A673 (cell line): ENCODE results near the gene SEC14L5. TPM values are rescaled to one million over a fixed set of nuclear protein-coding genes. Genes with fewer than 3 reads are reported as not detected.

ENCODE experiments used
- BruUV-seq: library from RNA; stranded (reverse); fragments of 400-500 nt; replicated peaks from 2 replicates; lab custom pipeline; 2021; lab: Mats Ljungman, UMichigan
- CTCF ChIA-PET: fragments of 300-600 bp; sonication (Branson Sonifier 250); formaldehyde crosslinking; loops from one replicate; lab custom pipeline; 2022; ENCODE audit warnings: antibody characterized with exemption; lab: Charles Lee
- POLR2A ChIA-PET: fragments of 300-600 bp; sonication (Branson Sonifier 250); formaldehyde crosslinking; loops from one replicate; lab custom pipeline; 2022; ENCODE audit warnings: antibody characterized with exemption; ENCODE audit not compliant: low non-redundant PET; lab: Charles Lee
- DNase-seq: peaks from one replicate; pipeline ENCODE4 v3.0.0-alpha.2; 2015; ENCODE audit warnings: low spot score
- H3K27ac ChIP-seq: fragments of 200-600 bp; sonication (generic); 2 replicates; pipeline ENCODE4 v1.5.1; 2016; ENCODE audit warnings: mixed run types, low read depth, mild to moderate bottlenecking, mixed read lengths, antibody characterized with exemption, low read length; ENCODE audit not compliant: poor library complexity, severe bottlenecking
- H3K27me3 ChIP-seq: fragments of 200-600 bp; sonication (generic); replicated peaks from 2 replicates; pipeline ENCODE4 v1.6.1; 2017; ENCODE audit warnings: mixed run types, low read depth, mild to moderate bottlenecking, mixed read lengths, antibody characterized with exemption, low read length; ENCODE audit not compliant: insufficient read depth, poor library complexity
- H3K36me3 ChIP-seq: fragments of 200-600 bp; sonication (generic); 2 replicates; pipeline ENCODE4 v1.6.1; 2016; ENCODE audit warnings: mixed run types, mild to moderate bottlenecking, mixed read lengths, antibody characterized with exemption, low read length; ENCODE audit not compliant: insufficient read depth, poor library complexity, severe bottlenecking
- H3K4me1 ChIP-seq: fragments of 200-600 bp; sonication (generic); 2 replicates; pipeline ENCODE4 v1.6.1; 2017; ENCODE audit warnings: mixed run types, mild to moderate bottlenecking, mixed read lengths, antibody characterized with exemption, low read length; ENCODE audit not compliant: insufficient read depth, poor library complexity, severe bottlenecking
- H3K4me3 ChIP-seq: fragments of 200-600 bp; sonication (generic); 2 replicates; pipeline ENCODE4 v1.5.1; 2016; ENCODE audit warnings: low read depth, mixed run types, mild to moderate bottlenecking, mixed read lengths, low read length; ENCODE audit not compliant: poor library complexity, severe bottlenecking
- H3K9me3 ChIP-seq: fragments of 200-600 bp; sonication (generic); 2 replicates; pipeline ENCODE4 v1.6.1; 2016; ENCODE audit warnings: mixed run types, low read depth, mild to moderate bottlenecking, mixed read lengths, antibody characterized with exemption, low read length; ENCODE audit not compliant: poor library complexity, severe bottlenecking
- CTCF ChIP-seq: fragments of 300-800, 200-600 bp; sonication (generic); conservative IDR thresholded peaks from 2 replicates; pipeline ENCODE4 v1.5.1; 2017; ENCODE audit warnings: low read depth, mild to moderate bottlenecking, antibody characterized with exemption, low read length, moderate library complexity, mixed read lengths
- EZH2 ChIP-seq: fragments of 200-600 bp; sonication (generic); IDR thresholded peaks from 2 replicates; pipeline ENCODE4 v1.6.1; 2017; ENCODE audit warnings: borderline replicate concordance, low read depth, mild to moderate bottlenecking, mixed read lengths, antibody characterized with exemption, low read length; ENCODE audit not compliant: poor library complexity, severe bottlenecking
- intact Hi-C: fragments of 100-400 bp; cut with micrococcal nuclease; formaldehyde crosslinking; loops from one replicate; pipeline ENCODE4 v1.10.0; 2022; ENCODE audit not compliant: unreplicated experiment
- total RNA-seq: library from RNA; stranded (reverse); gene quantifications from 2 replicates; pipeline ENCODE4 v1.2.3, GENCODE V29; 2021

The SEC14L5 gene
- total RNA-seq, 1 experiment from 2014 or later: 0.04 TPM

- peaks cover 12% of the 10 kb centered on the region for H3K4me1 ChIP-seq
- H3K4me3 ChIP-seq: peak overlapping the region; percentile 77
- ChIA-PET POLR2A (no interaction called here), CTCF (no interaction called here)
- no peaks in the 10 kb centered on the region for H3K9me3 ChIP-seq
- DNase-seq: no peak
- H3K36me3 ChIP-seq: no peaks in the 10 kb centered on the region
- TF ChIP-seq CTCF (no peak), EZH2 (no peak)
- H3K27ac ChIP-seq: no peak overlapping the region
- H3K27me3 ChIP-seq: no peaks in the 10 kb centered on the region
- intact Hi-C loops: no loop called here
- TSS peak; percentile 67 for BruUV-seq
Measured at GRCh38 chr16:5032748-5033167, 74.6 kb downstream of the SEC14L5 start.

GRCh38 chr16:5033256-5034166 lies 75.4 kb downstream of the SEC14L5 start, which contains the start of gene NAGPA:
NAGPA (minus strand) TSS chr16:5033935; CDS start chr16:5033914, 21 bp downstream.
- no TSS peak for BruUV-seq
- intact Hi-C loops: no loop called here
- Histone ChIP-seq H3K4me1 (peaks cover 12% of the 10 kb centered on the region), H3K4me3 (peak within 1 kb of the TSS; percentile 77), H3K27ac (peak within 1 kb of the TSS; percentile 63), H3K36me3 (no peaks in the 10 kb centered on the region), H3K9me3 (no peaks in the 10 kb centered on the region), H3K27me3 (no peaks in the 10 kb centered on the region)
- TF ChIP-seq EZH2: no peak
- TF ChIP-seq CTCF: no peak
- ChIA-PET CTCF (no interaction called here), POLR2A (no interaction called here)
- peak; percentile 86 for DNase-seq

- POLR2A ChIA-PET: no interaction called here
- BruUV-seq: TSS peak; percentile 94
- intact Hi-C loops: no loop called here
Measured at GRCh38 chr16:5034167-5034523, 76.0 kb downstream of the SEC14L5 start.

More at GRCh38 chr16:5034167-5034523, 76.0 kb downstream of the SEC14L5 start:
- peak overlapping the region; percentile 63 for H3K27ac ChIP-seq
- no peaks in the 10 kb centered on the region for H3K9me3 ChIP-seq
- no peak for DNase-seq
- H3K27me3 ChIP-seq: no peaks in the 10 kb centered on the region
- TF ChIP-seq CTCF (no peak), EZH2 (no peak)
- H3K4me3 ChIP-seq: peak overlapping the region; percentile 77
- H3K4me1 ChIP-seq: peaks cover 12% of the 10 kb centered on the region
- H3K36me3 ChIP-seq: no peaks in the 10 kb centered on the region
- CTCF ChIA-PET: no interaction called here
